Subcutaneous abdominal adipose tissue (tissue), 5 donors: ENCODE data around the gene MYCBPAP.

Source experiments
- H3K27ac ChIP-seq: one replicate; pipeline ENCODE4 v1.7.0; 2013; ENCODE audit warnings: low read depth, mild to moderate bottlenecking, inconsistent platforms, low read length, moderate library complexity
- H3K27me3 ChIP-seq, 5 donors: one replicate each; pipeline ENCODE4 v1.7.0; 2013; ENCODE audit warnings: low read length in 5 of 5, inconsistent platforms in 1 of 5; ENCODE audit not compliant: control insufficient read depth in 5 of 5, insufficient read depth in 4 of 5
- H3K36me3 ChIP-seq, 5 donors: one replicate each; pipeline ENCODE4 v1.7.0; 2013; ENCODE audit warnings: low read length in 5 of 5; ENCODE audit not compliant: control insufficient read depth in 5 of 5, insufficient read depth in 5 of 5
- H3K4me1 ChIP-seq, 5 donors: one replicate each; pipeline ENCODE4 v1.7.0; 2013; ENCODE audit warnings: low read length in 5 of 5, mild to moderate bottlenecking in 3 of 5, moderate library complexity in 1 of 5; ENCODE audit not compliant: control insufficient read depth in 5 of 5, insufficient read depth in 5 of 5
- H3K4me3 ChIP-seq, 5 donors: one replicate each; pipeline ENCODE4 v1.7.0; 2013; ENCODE audit warnings: low read length in 5 of 5, low read depth in 1 of 5
- H3K9ac ChIP-seq, 5 donors: one replicate each; pipeline ENCODE4 v1.7.0; 2013; ENCODE audit warnings: low read length in 5 of 5, mild to moderate bottlenecking in 4 of 5, moderate library complexity in 3 of 5
- H3K9me3 ChIP-seq, 5 donors: one replicate each; pipeline ENCODE4 v1.7.0; 2013; ENCODE audit warnings: low read length in 5 of 5; ENCODE audit not compliant: control insufficient read depth in 5 of 5
- donor health status: healthy.
- donor health status: healthy.
- donor health status: healthy.
- donor health status: healthy.
- donor health status: healthy.

The MYCBPAP gene

GRCh38 chr17:50566886-50567285 is 58.6 kb downstream of the MYCBPAP start:
- Histone ChIP-seq H3K27ac (no peak overlapping the region), H3K4me3 (no peak overlapping the region), H3K27me3 (peaks cover 27 to 44% (median 44%) of the 10 kb centered on the region in 5 donors), H3K9me3 (no peaks in the 10 kb centered on the region), H3K4me1 (peaks cover 0 to 16% (median 4%) of the 10 kb centered on the region in 5 donors), H3K9ac (no peak overlapping the region), H3K36me3 (no peaks in the 10 kb centered on the region)

GRCh38 chr17:50568659-50569058 is 60.4 kb downstream of the MYCBPAP start:
- Histone ChIP-seq H3K9ac (no peak overlapping the region), H3K9me3 (no peaks in the 10 kb centered on the region), H3K27ac (no peak overlapping the region), H3K4me3 (no peak overlapping the region), H3K4me1 (peaks cover 0 to 12% (median 4%) of the 10 kb centered on the region in 5 donors), H3K36me3 (no peaks in the 10 kb centered on the region), H3K27me3 (peaks cover 13 to 31% (median 28%) of the 10 kb centered on the region in 5 donors)

GRCh38 chr17:50569592-50569991 is 61.4 kb downstream of the MYCBPAP start:
- Histone ChIP-seq H3K36me3 (no peaks in the 10 kb centered on the region), H3K9ac (no peak overlapping the region), H3K27me3 (peaks cover 10 to 25% (median 24%) of the 10 kb centered on the region in 5 donors), H3K4me1 (peaks cover 0 to 11% (median 2%) of the 10 kb centered on the region in 5 donors), H3K9me3 (no peaks in the 10 kb centered on the region), H3K4me3 (no peak overlapping the region), H3K27ac (no peak overlapping the region)

- H3K27ac ChIP-seq = no peak overlapping the region
- no peak overlapping the region for H3K9ac ChIP-seq
- no peaks in the 10 kb centered on the region for H3K36me3 ChIP-seq
- H3K4me3 ChIP-seq = no peak overlapping the region
- no peaks in the 10 kb centered on the region for H3K9me3 ChIP-seq
- H3K4me1 ChIP-seq = peaks cover 0 to 8% (median 0%) of the 10 kb centered on the region in 5 donors
- peaks cover 10 to 25% (median 21%) of the 10 kb centered on the region in 5 donors for H3K27me3 ChIP-seq
Observed at GRCh38 chr17:50570032-50570431, 61.8 kb downstream of the MYCBPAP start.

GRCh38 chr17:50570528-50570927 is 62.3 kb downstream of the MYCBPAP start:
- Histone ChIP-seq H3K4me3 (no peak overlapping the region), H3K9ac (no peak overlapping the region), H3K9me3 (no peaks in the 10 kb centered on the region), H3K36me3 (no peaks in the 10 kb centered on the region), H3K4me1 (peaks cover 0 to 3% (median 0%) of the 10 kb centered on the region in 5 donors), H3K27me3 (peaks cover 8 to 23% (median 17%) of the 10 kb centered on the region in 5 donors), H3K27ac (no peak overlapping the region)

- no peak overlapping the region for H3K4me3 ChIP-seq
- no peaks in the 10 kb centered on the region for H3K36me3 ChIP-seq
- no peak overlapping the region for H3K9ac ChIP-seq
- H3K27me3 ChIP-seq = peaks cover 2 to 11% (median 10%) of the 10 kb centered on the region in 5 donors
- no peaks in the 10 kb centered on the region for H3K4me1 ChIP-seq
- no peak overlapping the region for H3K27ac ChIP-seq
- no peaks in the 10 kb centered on the region for H3K9me3 ChIP-seq
Observed at GRCh38 chr17:50571681-50572080, 63.4 kb downstream of the MYCBPAP start.

GRCh38 chr17:50572541-50572940 is 64.3 kb downstream of the MYCBPAP start:
- no peaks in the 10 kb centered on the region for H3K4me1 ChIP-seq
- no peak overlapping the region for H3K9ac ChIP-seq
- no peaks in the 10 kb centered on the region for H3K9me3 ChIP-seq
- H3K4me3 ChIP-seq = no peak overlapping the region
- H3K27me3 ChIP-seq = peaks cover 2 to 9% (median 3%) of the 10 kb centered on the region in 5 donors
- H3K36me3 ChIP-seq = no peaks in the 10 kb centered on the region
- H3K27ac ChIP-seq = no peak overlapping the region

- Histone ChIP-seq H3K27me3 (peaks cover 0 to 14% (median 9%) of the 10 kb centered on the region in 5 donors), H3K9me3 (no peaks in the 10 kb centered on the region), H3K4me3 (no peak overlapping the region), H3K4me1 (no peaks in the 10 kb centered on the region), H3K27ac (no peak overlapping the region), H3K36me3 (no peaks in the 10 kb centered on the region), H3K9ac (no peak overlapping the region)
Observed at GRCh38 chr17:50573866-50574611, 65.8 kb downstream of the MYCBPAP start.

GRCh38 chr17:50575581-50576210 is 67.5 kb downstream of the MYCBPAP start:
- no peak overlapping the region for H3K4me3 ChIP-seq
- H3K4me1 ChIP-seq = no peaks in the 10 kb centered on the region
- H3K27ac ChIP-seq = no peak overlapping the region
- H3K27me3 ChIP-seq = peaks cover 0 to 24% (median 11%) of the 10 kb centered on the region in 5 donors
- no peak overlapping the region for H3K9ac ChIP-seq
- H3K36me3 ChIP-seq = no peaks in the 10 kb centered on the region
- no peaks in the 10 kb centered on the region for H3K9me3 ChIP-seq

GRCh38 chr17:50576864-50577263 is 68.6 kb downstream of the MYCBPAP start:
- Histone ChIP-seq H3K36me3 (no peaks in the 10 kb centered on the region), H3K9me3 (no peaks in the 10 kb centered on the region), H3K27me3 (peaks cover 0 to 25% (median 11%) of the 10 kb centered on the region in 5 donors), H3K27ac (no peak overlapping the region), H3K9ac (no peak overlapping the region), H3K4me1 (no peaks in the 10 kb centered on the region), H3K4me3 (no peak overlapping the region)
